ENCODE data around the gene DHRSX. TPM values are rescaled to one million over a fixed set of nuclear protein-coding genes. Genes with fewer than 3 reads are reported as not detected.

The DHRSX gene
- total RNA-seq, 2 donors from 2014 or later = 14.8 to 46.5 TPM

GRCh38 chrX:2376166-2376565 is 124.6 kb downstream of the DHRSX start:
- TF ChIP-seq CTCF (IDR thresholded peaks at IDR 0.05) = no peak
- no peak for TF ChIP-seq POLR2A (IDR thresholded peaks at IDR 0.05)
- Histone ChIP-seq H3K36me3 (replicated peaks in 1 of 2; ENCODE audit: insufficient read depth in 1 of 2, low read depth in 2 of 2) (no peaks in the 10 kb centered on the region), H3K27ac (no peak overlapping the region), H3K9me3 (no peaks in the 10 kb centered on the region), H3K4me3 (no peak overlapping the region), H3K4me1 (no peaks in the 10 kb centered on the region), H3K27me3 (no peaks in the 10 kb centered on the region)
- DNase-seq (no peak), ATAC-seq (no peak)
- WGBS, 2 donors = 90 to 91% methylated on average over 5 to 6 of the region's 6 CpGs
- intact Hi-C loops (cut with DNase I) = no loop called here

DNA sequence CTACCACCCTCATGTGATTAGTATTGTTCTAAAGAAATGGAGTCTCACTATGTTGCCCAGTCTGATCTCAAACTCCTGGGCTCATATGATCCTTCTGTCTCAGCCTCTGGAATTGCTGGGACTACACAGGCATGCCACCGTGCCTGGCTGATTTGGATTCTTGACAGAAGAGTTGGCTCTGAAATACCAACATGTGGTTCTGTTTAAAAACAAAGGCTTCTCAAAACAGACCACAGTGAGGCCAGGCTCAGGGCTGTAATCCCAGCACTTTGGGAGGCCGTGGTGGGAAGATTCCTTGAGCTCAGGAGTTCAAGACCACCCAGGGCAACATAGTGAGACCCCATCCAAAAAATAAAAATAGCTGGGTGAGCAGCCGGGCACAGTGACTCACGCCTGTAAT is 126.7 kb downstream of the DHRSX start:
- H3K27me3 ChIP-seq = no peaks in the 10 kb centered on the region
- no peaks in the 10 kb centered on the region for H3K36me3 ChIP-seq (replicated peaks in 1 of 2; ENCODE audit: insufficient read depth in 1 of 2, low read depth in 2 of 2)
- intact Hi-C loops (cut with DNase I) = no loop called here
- no peak overlapping the region for H3K27ac ChIP-seq
- WGBS, 2 donors = 78 to 96% methylated on average over 4 of the region's 4 CpGs
- no peaks in the 10 kb centered on the region for H3K4me1 ChIP-seq
- no peaks in the 10 kb centered on the region for H3K9me3 ChIP-seq
- ATAC-seq = no peak
- TF ChIP-seq CTCF (IDR thresholded peaks at IDR 0.05) = no peak
- no peak for TF ChIP-seq POLR2A (IDR thresholded peaks at IDR 0.05)
- H3K4me3 ChIP-seq = no peak overlapping the region
- DNase-seq = no peak

- no peak for ATAC-seq
- intact Hi-C loops (cut with DNase I) = no loop called here
Measured at GRCh38 chrX:2373615-2374014, 127.2 kb downstream of the DHRSX start.

GRCh38 chrX:2371026-2371711 is 129.6 kb downstream of the DHRSX start:
- intact Hi-C loops (cut with DNase I) = no loop called here
- TF ChIP-seq POLR2A (IDR thresholded peaks at IDR 0.05) (no peak), CTCF (IDR thresholded peaks at IDR 0.05) (no peak)

More at GRCh38 chrX:2373615-2374014, 127.2 kb downstream of the DHRSX start:
- H3K4me1 ChIP-seq = no peaks in the 10 kb centered on the region
- TF ChIP-seq CTCF (IDR thresholded peaks at IDR 0.05) = no peak
- TF ChIP-seq POLR2A (IDR thresholded peaks at IDR 0.05) = no peak
- no peaks in the 10 kb centered on the region for H3K27me3 ChIP-seq
- H3K27ac ChIP-seq = no peak overlapping the region
- WGBS, 2 donors = 89 to 91% methylated on average over 8 of the region's 8 CpGs
- H3K9me3 ChIP-seq = no peaks in the 10 kb centered on the region
- no peak for DNase-seq
- H3K4me3 ChIP-seq = no peak overlapping the region
- no peaks in the 10 kb centered on the region for H3K36me3 ChIP-seq (replicated peaks in 1 of 2; ENCODE audit: insufficient read depth in 1 of 2, low read depth in 2 of 2)

GRCh38 chrX:2370456-2370855 is 130.3 kb downstream of the DHRSX start:
- ATAC-seq (no peak), DNase-seq (no peak)
- intact Hi-C loops (cut with DNase I) = no loop called here
- Histone ChIP-seq H3K27me3 (no peaks in the 10 kb centered on the region), H3K27ac (no peak overlapping the region), H3K36me3 (replicated peaks in 1 of 2; ENCODE audit: insufficient read depth in 1 of 2, low read depth in 2 of 2) (no peaks in the 10 kb centered on the region), H3K4me1 (no peaks in the 10 kb centered on the region), H3K4me3 (no peak overlapping the region), H3K9me3 (no peaks in the 10 kb centered on the region)
- WGBS, 2 donors = 93 to 94% methylated on average over 3 to 8 of the region's 8 CpGs
- TF ChIP-seq POLR2A (IDR thresholded peaks at IDR 0.05) (no peak), CTCF (IDR thresholded peaks at IDR 0.05) (no peak)

More at GRCh38 chrX:2371026-2371711, 129.6 kb downstream of the DHRSX start:
- Histone ChIP-seq H3K27ac (no peak overlapping the region), H3K36me3 (replicated peaks in 1 of 2; ENCODE audit: insufficient read depth in 1 of 2, low read depth in 2 of 2) (no peaks in the 10 kb centered on the region), H3K4me3 (no peak overlapping the region), H3K4me1 (no peaks in the 10 kb centered on the region), H3K27me3 (no peaks in the 10 kb centered on the region), H3K9me3 (no peaks in the 10 kb centered on the region)
- DNase-seq (no peak), ATAC-seq (no peak)
- 87% methylated on average over 19 to 20 of the region's 20 CpGs for WGBS, 2 donors
